Measurements from ENCODE around the gene KCTD11.

The KCTD11 gene

GRCh38 chr17:7374353-7374752 is 22.4 kb downstream of the KCTD11 start:
- DNase-seq (ENCODE audit: low read depth in 2 of 2, low spot score in 1 of 2), result no peak

- DNase-seq (ENCODE audit: low read depth in 2 of 2, low spot score in 1 of 2), result no peak
These were observed 27.2 kb downstream of the KCTD11 start for GRCh38 chr17:7379134-7379533.

GRCh38 chr17:7380321-7380720 is 28.4 kb downstream of the KCTD11 start:
- DNase-seq (ENCODE audit: low read depth in 2 of 2, low spot score in 1 of 2), result no peak

GRCh38 chr17:7380855-7381683 is 29.1 kb downstream of the KCTD11 start, which contains the start of gene TNK1:
TSS of gene TNK1 (plus strand) at chr17:7381089. CDS start at chr17:7382927, 1,838 bp downstream.
- DNase-seq (ENCODE audit: low read depth in 2 of 2, low spot score in 1 of 2), result no peak

- DNase-seq (ENCODE audit: low read depth in 2 of 2, low spot score in 1 of 2), result no peak
These were observed 30.9 kb downstream of the KCTD11 start for GRCh38 chr17:7382901-7383300.

GRCh38 chr17:7383371-7383741 is 31.4 kb downstream of the KCTD11 start:
- no peak for DNase-seq (ENCODE audit: low read depth in 2 of 2, low spot score in 1 of 2)

- DNase-seq (ENCODE audit: low read depth in 2 of 2, low spot score in 1 of 2), result peak; percentile 47 to 49
These were observed 32.0 kb downstream of the KCTD11 start for GRCh38 chr17:7383742-7384488.

- DNase-seq (ENCODE audit: low read depth in 2 of 2, low spot score in 1 of 2), result no peak
These were observed 32.6 kb downstream of the KCTD11 start for GRCh38 chr17:7384489-7385081.

GRCh38 chr17:7388856-7389255 is 36.9 kb downstream of the KCTD11 start:
- DNase-seq (ENCODE audit: low read depth in 2 of 2, low spot score in 1 of 2), result no peak

GRCh38 chr17:7389924-7390910 is 38.3 kb downstream of the KCTD11 start:
- no peak for DNase-seq (ENCODE audit: low read depth in 2 of 2, low spot score in 1 of 2)

GRCh38 chr17:7391307-7391706 is 39.3 kb downstream of the KCTD11 start:
- DNase-seq (ENCODE audit: low read depth in 2 of 2, low spot score in 1 of 2), result no peak

GRCh38 chr17:7392696-7393612 is 41.0 kb downstream of the KCTD11 start:
- no peak for DNase-seq (ENCODE audit: low read depth in 2 of 2, low spot score in 1 of 2)

- peak; percentile 20 to 40 for DNase-seq (ENCODE audit: low read depth in 2 of 2, low spot score in 1 of 2)
These were observed 41.9 kb downstream of the KCTD11 start for GRCh38 chr17:7393613-7394451.

- peak; percentile 51 to 66 for DNase-seq (ENCODE audit: low read depth in 2 of 2, low spot score in 1 of 2)
These were observed 42.7 kb downstream of the KCTD11 start, which contains the start of gene PLSCR3 for GRCh38 chr17:7394452-7395191. TSS of gene PLSCR3 (minus strand) at chr17:7394525. CDS start at chr17:7394110, 415 bp downstream.

- DNase-seq (ENCODE audit: low read depth in 2 of 2, low spot score in 1 of 2), result no peak
These were observed 44.2 kb downstream of the KCTD11 start for GRCh38 chr17:7396147-7396546.

- no peak for DNase-seq (ENCODE audit: low read depth in 2 of 2, low spot score in 1 of 2)
These were observed 46.6 kb downstream of the KCTD11 start for GRCh38 chr17:7398612-7399011.

GRCh38 chr17:7403043-7403726 is 51.2 kb downstream of the KCTD11 start:
- no peak for DNase-seq (ENCODE audit: low read depth in 2 of 2, low spot score in 1 of 2)

GRCh38 chr17:7403727-7403976 is 51.7 kb downstream of the KCTD11 start:
- DNase-seq (ENCODE audit: low read depth in 2 of 2, low spot score in 1 of 2), result no peak

Data from stimulated activated CD8-positive, alpha-beta memory T cell treated with anti-CD3 and anti-CD28 coated beads, Interleukin-4, amount 100 ng/mL, for 4 hours (primary cell).